A673 (cell line): ENCODE results near the gene SGCD. TPM values are rescaled to one million over a fixed set of nuclear protein-coding genes. Genes with fewer than 3 reads are reported as not detected.

ENCODE experiments used
- BruUV-seq: library from RNA; stranded (reverse); fragments of 400-500 nt; replicated peaks from 2 replicates; lab custom pipeline; 2021; lab: Mats Ljungman, UMichigan
- CTCF ChIA-PET: fragments of 300-600 bp; sonication (Branson Sonifier 250); formaldehyde crosslinking; loops from one replicate; lab custom pipeline; 2022; ENCODE audit warnings: antibody characterized with exemption; lab: Charles Lee
- POLR2A ChIA-PET: fragments of 300-600 bp; sonication (Branson Sonifier 250); formaldehyde crosslinking; loops from one replicate; lab custom pipeline; 2022; ENCODE audit warnings: antibody characterized with exemption; ENCODE audit not compliant: low non-redundant PET; lab: Charles Lee
- DNase-seq: peaks from one replicate; pipeline ENCODE4 v3.0.0-alpha.2; 2015; ENCODE audit warnings: low spot score
- H3K27ac ChIP-seq: fragments of 200-600 bp; sonication (generic); 2 replicates; pipeline ENCODE4 v1.5.1; 2016; ENCODE audit warnings: mixed run types, low read depth, mild to moderate bottlenecking, mixed read lengths, antibody characterized with exemption, low read length; ENCODE audit not compliant: poor library complexity, severe bottlenecking
- H3K27me3 ChIP-seq: fragments of 200-600 bp; sonication (generic); replicated peaks from 2 replicates; pipeline ENCODE4 v1.6.1; 2017; ENCODE audit warnings: mixed run types, low read depth, mild to moderate bottlenecking, mixed read lengths, antibody characterized with exemption, low read length; ENCODE audit not compliant: insufficient read depth, poor library complexity
- H3K36me3 ChIP-seq: fragments of 200-600 bp; sonication (generic); 2 replicates; pipeline ENCODE4 v1.6.1; 2016; ENCODE audit warnings: mixed run types, mild to moderate bottlenecking, mixed read lengths, antibody characterized with exemption, low read length; ENCODE audit not compliant: insufficient read depth, poor library complexity, severe bottlenecking
- H3K4me1 ChIP-seq: fragments of 200-600 bp; sonication (generic); 2 replicates; pipeline ENCODE4 v1.6.1; 2017; ENCODE audit warnings: mixed run types, mild to moderate bottlenecking, mixed read lengths, antibody characterized with exemption, low read length; ENCODE audit not compliant: insufficient read depth, poor library complexity, severe bottlenecking
- H3K4me3 ChIP-seq: fragments of 200-600 bp; sonication (generic); 2 replicates; pipeline ENCODE4 v1.5.1; 2016; ENCODE audit warnings: low read depth, mixed run types, mild to moderate bottlenecking, mixed read lengths, low read length; ENCODE audit not compliant: poor library complexity, severe bottlenecking
- H3K9me3 ChIP-seq: fragments of 200-600 bp; sonication (generic); 2 replicates; pipeline ENCODE4 v1.6.1; 2016; ENCODE audit warnings: mixed run types, low read depth, mild to moderate bottlenecking, mixed read lengths, antibody characterized with exemption, low read length; ENCODE audit not compliant: poor library complexity, severe bottlenecking
- EZH2 ChIP-seq: fragments of 200-600 bp; sonication (generic); IDR thresholded peaks from 2 replicates; pipeline ENCODE4 v1.6.1; 2017; ENCODE audit warnings: borderline replicate concordance, low read depth, mild to moderate bottlenecking, mixed read lengths, antibody characterized with exemption, low read length; ENCODE audit not compliant: poor library complexity, severe bottlenecking
- intact Hi-C: fragments of 100-400 bp; cut with micrococcal nuclease; formaldehyde crosslinking; loops from one replicate; pipeline ENCODE4 v1.10.0; 2022; ENCODE audit not compliant: unreplicated experiment
- total RNA-seq: library from RNA; stranded (reverse); gene quantifications from 2 replicates; pipeline ENCODE4 v1.2.3, GENCODE V29; 2021
- TF ChIP-seq, protein P1 (sequence below): fragments of 300-800, 200-600 bp; sonication (generic); conservative IDR thresholded peaks from 2 replicates; pipeline ENCODE4 v1.5.1; 2017; ENCODE audit warnings: low read depth, mild to moderate bottlenecking, antibody characterized with exemption, low read length, moderate library complexity, mixed read lengths

Gene SGCD
- total RNA-seq, 1 experiment from 2014 or later, result 0.17 TPM

DNA sequence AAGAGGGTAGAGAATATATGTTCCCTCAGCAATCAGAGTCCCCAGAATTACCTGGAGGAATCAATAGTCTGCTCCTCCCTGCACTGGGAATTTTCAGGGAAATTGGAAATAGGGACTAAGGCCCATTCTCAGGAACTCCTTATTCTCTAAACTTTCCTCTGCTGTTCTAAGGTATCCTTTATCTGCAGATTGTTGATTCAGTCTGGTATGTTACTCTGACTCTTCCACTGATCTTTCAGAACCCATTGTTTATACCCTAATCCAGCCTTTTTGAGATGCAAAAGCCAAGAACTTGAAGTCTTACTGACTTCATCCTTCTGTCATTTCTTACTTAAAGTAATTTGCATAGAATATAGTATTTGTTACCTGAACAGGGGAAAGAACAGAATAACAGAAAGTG, 379.7 kb downstream of the SGCD start:
- POLR2A ChIA-PET, result no interaction called here
- no peaks in the 10 kb centered on the region for H3K36me3 ChIP-seq
- CTCF ChIA-PET, result no interaction called here
- no peak overlapping the region for H3K27ac ChIP-seq
- TF ChIP-seq, protein P1, sequence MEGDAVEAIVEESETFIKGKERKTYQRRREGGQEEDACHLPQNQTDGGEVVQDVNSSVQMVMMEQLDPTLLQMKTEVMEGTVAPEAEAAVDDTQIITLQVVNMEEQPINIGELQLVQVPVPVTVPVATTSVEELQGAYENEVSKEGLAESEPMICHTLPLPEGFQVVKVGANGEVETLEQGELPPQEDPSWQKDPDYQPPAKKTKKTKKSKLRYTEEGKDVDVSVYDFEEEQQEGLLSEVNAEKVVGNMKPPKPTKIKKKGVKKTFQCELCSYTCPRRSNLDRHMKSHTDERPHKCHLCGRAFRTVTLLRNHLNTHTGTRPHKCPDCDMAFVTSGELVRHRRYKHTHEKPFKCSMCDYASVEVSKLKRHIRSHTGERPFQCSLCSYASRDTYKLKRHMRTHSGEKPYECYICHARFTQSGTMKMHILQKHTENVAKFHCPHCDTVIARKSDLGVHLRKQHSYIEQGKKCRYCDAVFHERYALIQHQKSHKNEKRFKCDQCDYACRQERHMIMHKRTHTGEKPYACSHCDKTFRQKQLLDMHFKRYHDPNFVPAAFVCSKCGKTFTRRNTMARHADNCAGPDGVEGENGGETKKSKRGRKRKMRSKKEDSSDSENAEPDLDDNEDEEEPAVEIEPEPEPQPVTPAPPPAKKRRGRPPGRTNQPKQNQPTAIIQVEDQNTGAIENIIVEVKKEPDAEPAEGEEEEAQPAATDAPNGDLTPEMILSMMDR, result no peak
- no peak for TF ChIP-seq EZH2
- H3K27me3 ChIP-seq, result no peaks in the 10 kb centered on the region
- no peaks in the 10 kb centered on the region for H3K9me3 ChIP-seq
- intact Hi-C loops, result no loop called here
- H3K4me3 ChIP-seq, result no peak overlapping the region
- no TSS peak for BruUV-seq
- no peaks in the 10 kb centered on the region for H3K4me1 ChIP-seq
- DNase-seq, result no peak

DNA sequence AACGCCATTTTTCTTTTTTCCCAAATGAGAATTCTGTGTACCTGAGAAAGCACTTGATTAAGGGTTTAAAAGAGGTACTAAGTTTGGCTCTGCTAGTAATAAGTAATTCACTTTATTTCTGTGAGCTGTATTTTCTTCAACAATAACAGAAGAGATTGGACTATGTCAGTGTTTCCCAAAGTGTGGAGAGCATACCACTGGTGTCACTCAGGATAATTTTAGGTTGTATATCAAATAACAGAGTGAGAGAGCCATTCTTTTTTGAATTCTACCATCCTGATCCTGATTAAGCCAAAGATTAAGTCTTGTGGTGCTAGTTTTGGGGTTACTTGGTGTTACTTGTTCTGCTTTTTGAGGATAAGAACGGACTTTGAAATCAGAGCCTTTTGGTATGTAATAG, 380.8 kb downstream of the SGCD start:
- ChIA-PET CTCF (no interaction called here), POLR2A (no interaction called here)
- Histone ChIP-seq H3K27me3 (no peaks in the 10 kb centered on the region), H3K27ac (no peak overlapping the region), H3K9me3 (no peaks in the 10 kb centered on the region), H3K4me3 (no peak overlapping the region), H3K4me1 (no peaks in the 10 kb centered on the region), H3K36me3 (no peaks in the 10 kb centered on the region)
- intact Hi-C loops, result no loop called here
- no peak for TF ChIP-seq EZH2
- TF ChIP-seq, protein P1, result no peak
- DNase-seq, result no peak
- no TSS peak for BruUV-seq

DNA sequence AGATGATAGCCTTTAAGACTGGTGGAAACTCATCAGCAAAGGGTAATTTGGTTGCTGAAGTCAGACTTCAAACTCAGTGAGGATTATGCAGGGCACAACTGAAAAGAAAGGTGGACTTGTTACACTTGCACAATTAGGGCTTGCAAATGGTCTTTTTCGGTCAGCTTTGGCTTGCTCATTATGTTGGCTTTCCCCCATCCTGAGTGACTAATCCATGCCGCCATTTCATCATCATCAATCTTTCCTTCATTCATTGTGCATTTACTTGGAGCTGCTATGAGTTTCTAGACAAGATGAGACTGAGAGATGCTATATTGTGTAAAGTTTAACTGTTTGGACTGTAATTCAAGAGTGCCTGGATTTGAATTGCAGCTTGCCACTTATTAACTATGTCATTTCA, 388.3 kb downstream of the SGCD start:
- Histone ChIP-seq H3K27me3 (no peaks in the 10 kb centered on the region), H3K4me1 (no peaks in the 10 kb centered on the region), H3K27ac (no peak overlapping the region), H3K4me3 (no peak overlapping the region), H3K9me3 (no peaks in the 10 kb centered on the region), H3K36me3 (no peaks in the 10 kb centered on the region)
- ChIA-PET POLR2A (no interaction called here), CTCF (no interaction called here)
- TF ChIP-seq EZH2, result no peak
- TF ChIP-seq, protein P1, result no peak
- intact Hi-C loops, result no loop called here
- DNase-seq, result no peak
- BruUV-seq, result no TSS peak
